ENCODE data around the gene APBB3.

- TF ChIP-seq CTCF (IDR thresholded peaks at IDR 0.05) (no peak), EP300 (IDR thresholded peaks at IDR 0.05) (no peak), POLR2A (IDR thresholded peaks at IDR 0.05) (no peak)
Measured at GRCh38 chr5:140607031-140607430, 42.6 kb upstream of the APBB3 start.
